SH-SY5Y (cell line): ENCODE data around the gene CAMKK2.

ENCODE experiments used
- GATA2 ChIP-seq: IDR thresholded peaks from 2 replicates; pipeline ENCODE4 v1.6.1; 2011; ENCODE audit warnings: mild to moderate bottlenecking, low read depth, low read length
- GATA3 ChIP-seq: IDR thresholded peaks from 2 replicates; pipeline ENCODE4 v1.6.1; 2011; ENCODE audit warnings: low read depth, mild to moderate bottlenecking, low read length, moderate library complexity

CAMKK2 gene

GRCh38 chr12:121241156-121241970, 55.1 kb downstream of the CAMKK2 start:
- TF ChIP-seq GATA3 (no peak), GATA2 (no peak)

- TF ChIP-seq GATA2 (no peak), GATA3 (no peak)
Observed at GRCh38 chr12:121240484-121241101, 55.9 kb downstream of the CAMKK2 start.

DNA sequence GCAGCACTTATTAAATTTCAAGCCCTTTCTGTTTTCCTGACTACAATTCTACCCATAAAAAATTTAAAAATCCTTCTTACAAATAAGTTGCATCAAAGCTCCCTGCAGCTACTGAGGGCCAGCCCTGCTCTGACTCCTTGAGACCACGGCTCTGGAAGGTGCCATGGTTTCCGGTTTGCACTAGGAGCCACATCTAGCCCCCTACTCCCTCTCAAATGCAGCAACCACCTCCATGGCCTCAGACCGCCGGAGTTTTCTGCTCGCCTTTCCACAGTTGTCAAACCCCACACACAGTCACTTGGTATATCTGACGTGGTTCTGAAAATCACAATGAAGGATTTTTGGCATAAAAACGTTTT, 56.5 kb downstream of the CAMKK2 start:
- TF ChIP-seq GATA3 = no peak
- no peak for TF ChIP-seq GATA2

DNA sequence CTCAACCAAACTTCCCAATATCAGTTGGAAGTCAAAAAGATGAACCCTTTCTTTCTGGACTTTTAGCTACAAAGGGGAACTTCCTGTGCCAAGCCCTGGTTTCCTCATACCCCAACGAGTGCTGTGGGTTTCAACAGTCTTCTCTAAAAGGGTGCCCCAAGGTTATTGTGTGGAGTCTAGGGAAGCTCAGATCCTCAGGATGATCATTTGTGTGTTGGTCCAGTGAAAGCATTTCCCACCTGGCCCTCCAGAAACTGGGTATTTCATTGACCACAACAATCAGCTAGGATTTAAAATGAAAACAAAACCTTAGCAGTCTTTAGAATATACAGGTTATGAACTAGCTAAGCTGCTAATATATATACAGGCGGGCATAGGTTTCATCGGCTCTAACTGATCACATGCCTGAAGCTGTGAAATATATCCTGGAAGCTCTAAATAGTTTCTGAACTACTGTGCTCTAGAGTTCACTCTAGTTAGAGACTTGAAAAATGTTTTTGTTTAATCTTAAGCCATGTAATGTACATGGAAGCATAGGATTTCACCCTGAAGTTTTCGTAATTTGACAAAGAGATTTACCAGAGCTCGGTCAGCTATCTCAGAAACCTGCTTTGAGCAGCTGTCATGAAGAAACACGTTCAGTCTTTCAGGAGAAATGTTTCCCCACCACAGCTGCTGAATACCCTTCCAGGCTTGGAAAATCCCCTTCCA, 57.0 kb downstream of the CAMKK2 start:
- TF ChIP-seq GATA2 = no peak
- TF ChIP-seq GATA3 = no peak

GRCh38 chr12:121238604-121239350, 57.7 kb downstream of the CAMKK2 start:
- no peak for TF ChIP-seq GATA3
- TF ChIP-seq GATA2 = no peak

- TF ChIP-seq GATA3 (no peak), GATA2 (no peak)
Observed at GRCh38 chr12:121238086-121238485, 58.4 kb downstream of the CAMKK2 start.

DNA sequence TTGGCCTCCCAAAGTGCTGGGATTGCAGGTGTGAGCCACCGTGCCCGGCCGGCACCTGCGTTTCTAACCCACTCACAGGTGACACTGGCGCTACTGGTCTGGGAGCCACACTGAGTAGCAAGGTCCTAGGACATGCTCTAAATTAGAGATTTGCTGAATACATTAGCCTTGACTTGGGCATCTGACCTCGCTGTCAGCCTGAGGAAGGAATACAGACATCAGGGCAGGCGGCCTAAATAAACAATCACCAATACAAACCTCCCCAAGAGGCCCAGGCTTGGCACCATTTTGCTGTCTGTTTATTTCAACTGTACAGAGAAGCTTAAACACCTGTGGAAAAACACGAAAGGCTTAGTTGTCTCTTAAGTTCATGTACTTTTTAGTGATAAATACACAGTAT, 59.1 kb downstream of the CAMKK2 start:
- TF ChIP-seq GATA2 = no peak
- no peak for TF ChIP-seq GATA3

- no peak for TF ChIP-seq GATA3
- no peak for TF ChIP-seq GATA2
Observed at GRCh38 chr12:121236776-121237175, 59.7 kb downstream of the CAMKK2 start.

GRCh38 chr12:121233628-121234020, 62.9 kb downstream of the CAMKK2 start:
- TF ChIP-seq GATA3 (no peak), GATA2 (no peak)

GRCh38 chr12:121232977-121233627, 63.4 kb downstream of the CAMKK2 start:
- TF ChIP-seq GATA2 = no peak
- TF ChIP-seq GATA3 = no peak

- TF ChIP-seq GATA3 = no peak
- TF ChIP-seq GATA2 = no peak
Observed at GRCh38 chr12:121232163-121232562, 64.3 kb downstream of the CAMKK2 start.

GRCh38 chr12:121230538-121230907, 66.0 kb downstream of the CAMKK2 start:
- TF ChIP-seq GATA2 (no peak), GATA3 (no peak)

DNA sequence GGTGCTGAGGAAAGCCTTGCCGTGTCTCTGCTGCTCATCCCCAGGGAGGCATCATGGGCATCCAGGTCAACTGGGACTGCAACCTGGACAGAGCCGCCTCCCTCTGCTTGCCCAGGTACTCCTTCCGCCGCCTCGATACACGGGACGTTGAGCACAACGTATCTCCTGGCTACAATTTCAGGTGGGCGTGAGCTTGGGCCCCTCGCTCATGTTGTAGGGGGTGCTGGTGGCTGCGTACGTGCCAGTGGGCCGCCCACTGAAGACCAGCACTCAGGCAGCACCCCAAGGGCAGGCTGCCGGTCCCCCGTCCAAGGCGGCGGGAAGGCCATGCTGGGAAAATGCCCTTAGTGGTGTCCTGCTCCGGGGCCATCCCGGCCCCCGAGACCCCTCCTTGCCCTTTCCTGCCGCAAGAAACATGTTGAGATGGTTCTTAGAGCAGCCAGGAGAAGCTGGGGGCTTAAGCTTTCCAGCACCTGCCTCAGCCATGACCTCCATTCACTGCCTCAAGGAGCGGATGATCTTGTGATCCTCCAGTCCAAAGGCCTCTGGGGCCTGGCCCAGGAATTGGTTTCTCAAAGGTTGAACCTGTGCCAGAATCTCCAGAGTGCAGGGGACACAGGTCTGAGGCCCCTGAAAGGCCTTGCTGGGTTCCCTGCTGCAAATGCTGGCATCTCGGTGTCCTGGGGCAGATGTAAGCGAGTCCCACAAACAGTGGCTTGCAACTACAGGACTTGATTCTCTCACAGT, 67.4 kb downstream of the CAMKK2 start:
- TF ChIP-seq GATA2 (no peak), GATA3 (no peak)
